ENCODE measurements around the gene DUSP22. TPM values are rescaled to one million over a fixed set of nuclear protein-coding genes. Genes with fewer than 3 reads are reported as not detected.

DUSP22 gene
- total RNA-seq, 4 donors from 2014 or later = 35.4 to 213 (median 49.5) TPM

- DNase-seq = no peak
- Histone ChIP-seq H3K4me1 (no peaks in the 10 kb centered on the region), H3K27ac (no peak overlapping the region), H3K9me3 (no peaks in the 10 kb centered on the region), H3K27me3 (peaks cover 30% of the 10 kb centered on the region), H3K4me3 (no peak overlapping the region), H3K36me3 (no peaks in the 10 kb centered on the region)
- intact Hi-C loops (cut with DNase I; ENCODE audit: low total_unique reads) (no loop called here), in situ Hi-C loops (cut with MboI; ENCODE audit: low pct_ligation_motif_present in 1 of 4, low pct_unique_long_range_greater_than_20kb in 1 of 4, low sequenced_read_pairs in 3 of 4) (no loop called here)
- TF ChIP-seq POLR2AphosphoS5 (IDR thresholded peaks at IDR 0.05) = no peak
- TF ChIP-seq CTCF (IDR thresholded peaks at IDR 0.05) = no peak
- no peak for TF ChIP-seq EP300 (IDR thresholded peaks at IDR 0.05; ENCODE audit: low read depth)
- TF ChIP-seq POLR2A (IDR thresholded peaks at IDR 0.05) = no peak
- 83 to 88% methylated on average over 18 to 26 of the region's 26 CpGs for WGBS, 2 donors (ENCODE audit: low coverage in 1 of 2)
Measured at GRCh38 chr6:380234-381218, 88.2 kb downstream of the DUSP22 start.

- no peaks in the 10 kb centered on the region for H3K36me3 ChIP-seq
- H3K27me3 ChIP-seq = peaks cover 38% of the 10 kb centered on the region
- TF ChIP-seq CTCF (IDR thresholded peaks at IDR 0.05) (no peak), POLR2AphosphoS5 (IDR thresholded peaks at IDR 0.05) (no peak), POLR2A (IDR thresholded peaks at IDR 0.05) (no peak), EP300 (IDR thresholded peaks at IDR 0.05; ENCODE audit: low read depth) (no peak)
- H3K4me1 ChIP-seq = no peaks in the 10 kb centered on the region
- no peaks in the 10 kb centered on the region for H3K9me3 ChIP-seq
- in situ Hi-C loops (cut with MboI; ENCODE audit: low pct_ligation_motif_present in 1 of 4, low pct_unique_long_range_greater_than_20kb in 1 of 4, low sequenced_read_pairs in 3 of 4) (no loop called here), intact Hi-C loops (cut with DNase I; ENCODE audit: low total_unique reads) (no loop called here)
- H3K27ac ChIP-seq = no peak overlapping the region
- WGBS, 2 donors (ENCODE audit: low coverage in 1 of 2) = 78 to 84% methylated on average over 9 to 17 of the region's 17 CpGs
- peak; percentile 7 for DNase-seq
- H3K4me3 ChIP-seq = no peak overlapping the region
Measured at GRCh38 chr6:381742-382461, 89.6 kb downstream of the DUSP22 start.

- H3K27ac ChIP-seq = no peak overlapping the region
- in situ Hi-C loops (cut with MboI; ENCODE audit: low pct_ligation_motif_present in 1 of 4, low pct_unique_long_range_greater_than_20kb in 1 of 4, low sequenced_read_pairs in 3 of 4) = no loop called here
- H3K9me3 ChIP-seq = no peaks in the 10 kb centered on the region
- no peaks in the 10 kb centered on the region for H3K4me1 ChIP-seq
- H3K4me3 ChIP-seq = no peak overlapping the region
- WGBS, 2 donors (ENCODE audit: low coverage in 1 of 2) = 91 to 100% methylated on average over 5 to 22 of the region's 22 CpGs
- H3K27me3 ChIP-seq = peaks cover 40% of the 10 kb centered on the region
- no peaks in the 10 kb centered on the region for H3K36me3 ChIP-seq
- DNase-seq = peak; percentile 4
- intact Hi-C loops (cut with DNase I; ENCODE audit: low total_unique reads) = no loop called here
- TF ChIP-seq EP300 (IDR thresholded peaks at IDR 0.05; ENCODE audit: low read depth) (no peak), POLR2AphosphoS5 (IDR thresholded peaks at IDR 0.05) (no peak), POLR2A (IDR thresholded peaks at IDR 0.05) (no peak), CTCF (IDR thresholded peaks at IDR 0.05) (no peak)
Measured at GRCh38 chr6:382883-383810, 90.9 kb downstream of the DUSP22 start.
